Chondrocyte (in vitro differentiated cells): ENCODE results near the gene CDK7. TPM values are rescaled to one million over a fixed set of nuclear protein-coding genes. Genes with fewer than 3 reads are reported as not detected.

ENCODE experiments used
- DNase-seq: peaks from one replicate; pipeline ENCODE4 v3.0.0; 2021; ENCODE audit warnings: mixed read lengths, low spot score
- H3K27ac Mint-ChIP-seq: one replicate; pipeline ENCODE4 v1.8.0; 2021; ENCODE audit warnings: mild to moderate bottlenecking, moderate library complexity, mixed read lengths; ENCODE audit not compliant: unreplicated experiment
- H3K27me3 Mint-ChIP-seq: 2 replicates; pipeline ENCODE4 v1.8.0; 2021; ENCODE audit warnings: low read depth, mixed read lengths
- H3K36me3 Mint-ChIP-seq: 2 replicates; pipeline ENCODE4 v1.8.0; 2021; ENCODE audit warnings: low read depth, mixed read lengths
- H3K4me1 Mint-ChIP-seq: 2 replicates; pipeline ENCODE4 v1.8.0; 2021; ENCODE audit warnings: low read depth, mild to moderate bottlenecking, mixed read lengths
- H3K4me3 Mint-ChIP-seq: one replicate; pipeline ENCODE4 v1.8.0; 2021; ENCODE audit warnings: mild to moderate bottlenecking, moderate library complexity, mixed read lengths; ENCODE audit not compliant: unreplicated experiment
- H3K9me3 Mint-ChIP-seq: 2 replicates; pipeline ENCODE4 v1.8.0; 2021; ENCODE audit warnings: low read depth, mixed read lengths
- CTCF ChIP-seq: fragments of 200-600 bp; sonication (generic); IDR thresholded peaks from 2 replicates; pipeline ENCODE4 v1.5.0; 2021; ENCODE audit warnings: antibody characterized with exemption, mild to moderate bottlenecking, moderate library complexity
- total RNA-seq: library from RNA; stranded (reverse); gene quantifications from 3 replicates; pipeline ENCODE4 v1.2.1, GENCODE V29; 2021

The CDK7 gene
- total RNA-seq, 1 donor from 2014 or later = 42.9 TPM

GRCh38 chr5:69305512-69305911 is 70.8 kb downstream of the CDK7 start:
- Mint-ChIP-seq H3K27ac (no peak overlapping the region), H3K9me3 (no peaks in the 10 kb centered on the region), H3K36me3 (no peaks in the 10 kb centered on the region), H3K27me3 (no peaks in the 10 kb centered on the region), H3K4me3 (no peak overlapping the region), H3K4me1 (no peaks in the 10 kb centered on the region)
- no peak for TF ChIP-seq CTCF
- no peak for DNase-seq

- Mint-ChIP-seq H3K4me1 (no peaks in the 10 kb centered on the region), H3K27ac (no peak overlapping the region), H3K36me3 (no peaks in the 10 kb centered on the region), H3K4me3 (no peak overlapping the region), H3K27me3 (no peaks in the 10 kb centered on the region), H3K9me3 (no peaks in the 10 kb centered on the region)
- no peak for TF ChIP-seq CTCF
- DNase-seq = no peak
Measured at GRCh38 chr5:69308046-69308553, 73.4 kb downstream of the CDK7 start.

- TF ChIP-seq CTCF = no peak
- no peak overlapping the region for H3K27ac Mint-ChIP-seq
- no peaks in the 10 kb centered on the region for H3K9me3 Mint-ChIP-seq
- H3K4me3 Mint-ChIP-seq = no peak overlapping the region
- no peaks in the 10 kb centered on the region for H3K4me1 Mint-ChIP-seq
- no peaks in the 10 kb centered on the region for H3K36me3 Mint-ChIP-seq
- H3K27me3 Mint-ChIP-seq = no peaks in the 10 kb centered on the region
- DNase-seq = no peak
Measured at GRCh38 chr5:69309380-69309779, 74.7 kb downstream of the CDK7 start.

GRCh38 chr5:69312459-69313160 is 77.9 kb downstream of the CDK7 start:
- Mint-ChIP-seq H3K27me3 (no peaks in the 10 kb centered on the region), H3K4me3 (no peak overlapping the region), H3K9me3 (peaks cover 4% of the 10 kb centered on the region), H3K4me1 (no peaks in the 10 kb centered on the region), H3K27ac (no peak overlapping the region), H3K36me3 (no peaks in the 10 kb centered on the region)
- DNase-seq = no peak
- TF ChIP-seq CTCF = no peak

- Mint-ChIP-seq H3K36me3 (no peaks in the 10 kb centered on the region), H3K9me3 (peaks cover 4% of the 10 kb centered on the region), H3K27ac (no peak overlapping the region), H3K27me3 (no peaks in the 10 kb centered on the region), H3K4me1 (no peaks in the 10 kb centered on the region), H3K4me3 (no peak overlapping the region)
- DNase-seq = no peak
- TF ChIP-seq CTCF = no peak
Measured at GRCh38 chr5:69313428-69313827, 78.7 kb downstream of the CDK7 start.
